ENCODE results near the gene RTN4R. TPM values are rescaled to one million over a fixed set of nuclear protein-coding genes. Genes with fewer than 3 reads are reported as not detected.

The RTN4R gene
- total RNA-seq, 2 donors from 2014 or later: 1.4 to 1.5 TPM

- Mint-ChIP-seq H3K27ac (no peak overlapping the region), H3K4me1 (ENCODE audit: low read depth) (peaks cover 28% of the 10 kb centered on the region), H3K27me3 (ENCODE audit: low read depth) (no peaks in the 10 kb centered on the region), H3K4me3 (peak overlapping the region in 1 of 2 donors; percentile 20), H3K9me3 (no peaks in the 10 kb centered on the region), H3K36me3 (ENCODE audit: insufficient read depth in 2 of 2) (no peaks in the 10 kb centered on the region)
- DNase-seq: no peak
- no peak for ATAC-seq (replicated peaks in 1 of 2)
These were observed 28.3 kb downstream of the RTN4R start for GRCh38 chr22:20239676-20240446.

GRCh38 chr22:20238901-20239675 is 29.0 kb downstream of the RTN4R start:
- peak overlapping the region in 1 of 2 donors; percentile 36 for H3K4me3 Mint-ChIP-seq
- ATAC-seq (replicated peaks in 1 of 2): peak; percentile 25 to 35
- no peaks in the 10 kb centered on the region for H3K9me3 Mint-ChIP-seq
- H3K36me3 Mint-ChIP-seq (ENCODE audit: insufficient read depth in 2 of 2): no peaks in the 10 kb centered on the region
- H3K27ac Mint-ChIP-seq: no peak overlapping the region
- no peaks in the 10 kb centered on the region for H3K27me3 Mint-ChIP-seq (ENCODE audit: low read depth)
- peaks cover 21% of the 10 kb centered on the region for H3K4me1 Mint-ChIP-seq (ENCODE audit: low read depth)
- peak; percentile 28 to 40 for DNase-seq

DNA sequence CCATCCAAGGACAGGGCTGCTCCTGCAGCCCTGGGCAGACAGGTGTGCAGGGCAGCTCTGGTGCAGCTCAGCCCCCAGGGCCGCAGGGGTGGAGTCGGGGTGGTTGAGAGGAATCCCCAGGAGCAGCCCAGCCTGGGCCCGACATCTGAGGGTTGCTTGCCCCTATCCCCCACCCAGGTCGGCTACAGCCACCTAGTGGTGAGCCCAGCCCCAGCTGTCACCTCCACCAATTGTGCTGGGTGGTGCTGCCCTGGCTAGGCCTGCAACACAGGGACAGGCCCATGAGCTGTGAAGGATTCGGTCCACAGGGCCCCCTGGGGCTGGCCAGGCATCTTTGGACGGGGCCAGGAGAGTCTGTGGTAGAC is 29.6 kb downstream of the RTN4R start:
- H3K27ac Mint-ChIP-seq: no peak overlapping the region
- H3K4me3 Mint-ChIP-seq: peak overlapping the region in 1 of 2 donors; percentile 36
- H3K27me3 Mint-ChIP-seq (ENCODE audit: low read depth): no peaks in the 10 kb centered on the region
- H3K4me1 Mint-ChIP-seq (ENCODE audit: low read depth): peaks cover 16% of the 10 kb centered on the region
- no peaks in the 10 kb centered on the region for H3K9me3 Mint-ChIP-seq
- DNase-seq (peak; percentile 73 to 75), ATAC-seq (replicated peaks in 1 of 2) (peak; percentile 84)
- no peaks in the 10 kb centered on the region for H3K36me3 Mint-ChIP-seq (ENCODE audit: insufficient read depth in 2 of 2)

DNA sequence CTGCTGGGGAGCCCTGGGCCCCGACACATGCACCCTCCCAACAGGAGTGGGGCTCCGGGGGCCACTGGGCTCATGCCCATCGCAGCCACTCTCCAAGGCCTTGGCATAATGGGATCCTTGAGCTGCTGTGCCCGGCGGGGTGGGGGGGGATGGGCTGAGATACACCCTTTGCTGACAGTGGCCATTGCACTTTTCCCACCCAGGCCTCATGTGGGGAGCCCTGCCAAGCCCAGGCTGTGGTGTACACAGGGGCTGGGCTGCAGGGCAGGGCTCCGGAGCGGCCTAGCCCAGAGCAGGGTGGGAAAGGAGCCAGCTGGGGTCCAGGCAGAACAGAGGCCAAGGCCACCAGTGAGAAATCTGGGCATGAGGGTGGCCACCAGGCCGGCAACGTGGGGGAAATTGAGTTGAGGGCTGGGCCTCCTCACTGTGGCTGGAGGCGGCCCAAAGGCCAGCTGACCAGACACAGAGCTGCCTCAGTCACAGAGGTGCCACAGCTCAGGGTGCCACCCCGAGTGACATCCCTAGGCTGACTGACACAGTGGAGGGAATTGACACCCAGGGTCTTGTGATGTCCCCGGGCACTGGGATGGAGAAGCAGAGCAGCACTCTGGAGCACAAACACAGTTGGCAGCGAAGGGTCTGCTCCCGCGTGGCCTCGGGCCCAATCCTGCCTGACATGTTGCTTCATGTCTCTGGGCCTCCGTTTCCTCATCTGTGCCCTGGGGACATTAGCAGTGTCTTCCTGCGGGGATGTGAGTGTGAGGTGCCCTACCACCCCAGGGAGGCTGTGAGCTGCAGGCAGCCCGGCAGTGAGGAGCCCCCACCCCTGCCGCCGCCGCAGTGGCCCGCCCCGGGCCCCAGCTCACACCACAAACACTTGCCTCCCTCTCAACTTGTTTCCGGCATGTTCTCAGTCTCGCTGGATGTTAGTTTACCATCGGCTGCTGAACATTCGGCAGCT is 30.4 kb downstream of the RTN4R start:
- Mint-ChIP-seq H3K9me3 (no peaks in the 10 kb centered on the region), H3K4me1 (ENCODE audit: low read depth) (peaks cover 8% of the 10 kb centered on the region), H3K4me3 (peak overlapping the region in 1 of 2 donors; percentile 36), H3K36me3 (ENCODE audit: insufficient read depth in 2 of 2) (no peaks in the 10 kb centered on the region), H3K27ac (no peak overlapping the region), H3K27me3 (ENCODE audit: low read depth) (no peaks in the 10 kb centered on the region)
- ATAC-seq (replicated peaks in 1 of 2): peak; percentile 47 to 53
- peak; percentile 18 to 36 for DNase-seq

GRCh38 chr22:20236052-20236717 is 31.9 kb downstream of the RTN4R start:
- H3K4me1 Mint-ChIP-seq (ENCODE audit: low read depth): no peaks in the 10 kb centered on the region
- H3K4me3 Mint-ChIP-seq: no peak overlapping the region
- no peak for ATAC-seq (replicated peaks in 1 of 2)
- H3K27me3 Mint-ChIP-seq (ENCODE audit: low read depth): no peaks in the 10 kb centered on the region
- DNase-seq: no peak
- no peaks in the 10 kb centered on the region for H3K36me3 Mint-ChIP-seq (ENCODE audit: insufficient read depth in 2 of 2)
- no peaks in the 10 kb centered on the region for H3K9me3 Mint-ChIP-seq
- no peak overlapping the region for H3K27ac Mint-ChIP-seq

GRCh38 chr22:20235389-20235991 is 32.6 kb downstream of the RTN4R start:
- Mint-ChIP-seq H3K27ac (no peak overlapping the region), H3K27me3 (ENCODE audit: low read depth) (no peaks in the 10 kb centered on the region), H3K36me3 (ENCODE audit: insufficient read depth in 2 of 2) (no peaks in the 10 kb centered on the region), H3K9me3 (no peaks in the 10 kb centered on the region), H3K4me1 (ENCODE audit: low read depth) (no peaks in the 10 kb centered on the region), H3K4me3 (no peak overlapping the region)
- no peak for DNase-seq
- ATAC-seq (replicated peaks in 1 of 2): no peak

- H3K4me1 Mint-ChIP-seq (ENCODE audit: low read depth): no peaks in the 10 kb centered on the region
- H3K27me3 Mint-ChIP-seq (ENCODE audit: low read depth): no peaks in the 10 kb centered on the region
- no peaks in the 10 kb centered on the region for H3K36me3 Mint-ChIP-seq (ENCODE audit: insufficient read depth in 2 of 2)
- H3K9me3 Mint-ChIP-seq: no peaks in the 10 kb centered on the region
- no peak for DNase-seq
- H3K27ac Mint-ChIP-seq: no peak overlapping the region
- H3K4me3 Mint-ChIP-seq: no peak overlapping the region
- no peak for ATAC-seq (replicated peaks in 1 of 2)
These were observed 33.2 kb downstream of the RTN4R start for GRCh38 chr22:20234760-20235388.

GRCh38 chr22:20234314-20234682 is 33.8 kb downstream of the RTN4R start:
- H3K27ac Mint-ChIP-seq: no peak overlapping the region
- ATAC-seq (replicated peaks in 1 of 2): no peak
- no peaks in the 10 kb centered on the region for H3K36me3 Mint-ChIP-seq (ENCODE audit: insufficient read depth in 2 of 2)
- H3K4me3 Mint-ChIP-seq: no peak overlapping the region
- H3K4me1 Mint-ChIP-seq (ENCODE audit: low read depth): no peaks in the 10 kb centered on the region
- no peaks in the 10 kb centered on the region for H3K9me3 Mint-ChIP-seq
- no peak for DNase-seq
- no peaks in the 10 kb centered on the region for H3K27me3 Mint-ChIP-seq (ENCODE audit: low read depth)

- no peaks in the 10 kb centered on the region for H3K4me1 Mint-ChIP-seq (ENCODE audit: low read depth)
- ATAC-seq (replicated peaks in 1 of 2) (no peak), DNase-seq (no peak)
- H3K36me3 Mint-ChIP-seq (ENCODE audit: insufficient read depth in 2 of 2): no peaks in the 10 kb centered on the region
- H3K27ac Mint-ChIP-seq: no peak overlapping the region
- no peak overlapping the region for H3K4me3 Mint-ChIP-seq
- no peaks in the 10 kb centered on the region for H3K9me3 Mint-ChIP-seq
- no peaks in the 10 kb centered on the region for H3K27me3 Mint-ChIP-seq (ENCODE audit: low read depth)
These were observed 34.5 kb downstream of the RTN4R start for GRCh38 chr22:20233351-20234313.

DNA sequence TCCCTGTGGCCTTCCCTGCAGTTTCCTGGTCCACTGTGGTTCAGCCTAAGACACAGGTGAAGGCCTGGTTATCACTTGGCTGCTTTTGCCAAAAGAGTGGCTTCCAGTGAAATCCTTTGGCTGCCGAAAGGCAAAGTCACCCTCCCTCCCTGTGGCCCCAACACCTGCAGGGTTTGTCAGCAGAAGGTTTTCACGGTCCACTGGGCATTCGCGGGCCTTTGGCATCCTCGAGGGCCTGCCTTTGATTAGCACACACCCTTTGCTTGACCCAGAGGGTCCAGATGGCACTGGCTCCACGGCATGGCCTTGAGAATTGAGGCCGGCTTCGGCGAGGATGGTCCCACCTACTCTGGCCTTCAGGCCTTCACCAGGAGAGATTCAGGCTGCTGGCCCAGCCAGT is 35.3 kb downstream of the RTN4R start:
- H3K36me3 Mint-ChIP-seq (ENCODE audit: insufficient read depth in 2 of 2): no peaks in the 10 kb centered on the region
- DNase-seq: no peak
- H3K4me1 Mint-ChIP-seq (ENCODE audit: low read depth): no peaks in the 10 kb centered on the region
- no peaks in the 10 kb centered on the region for H3K9me3 Mint-ChIP-seq
- no peak overlapping the region for H3K27ac Mint-ChIP-seq
- H3K27me3 Mint-ChIP-seq (ENCODE audit: low read depth): no peaks in the 10 kb centered on the region
- H3K4me3 Mint-ChIP-seq: no peak overlapping the region
- ATAC-seq (replicated peaks in 1 of 2): no peak

DNA sequence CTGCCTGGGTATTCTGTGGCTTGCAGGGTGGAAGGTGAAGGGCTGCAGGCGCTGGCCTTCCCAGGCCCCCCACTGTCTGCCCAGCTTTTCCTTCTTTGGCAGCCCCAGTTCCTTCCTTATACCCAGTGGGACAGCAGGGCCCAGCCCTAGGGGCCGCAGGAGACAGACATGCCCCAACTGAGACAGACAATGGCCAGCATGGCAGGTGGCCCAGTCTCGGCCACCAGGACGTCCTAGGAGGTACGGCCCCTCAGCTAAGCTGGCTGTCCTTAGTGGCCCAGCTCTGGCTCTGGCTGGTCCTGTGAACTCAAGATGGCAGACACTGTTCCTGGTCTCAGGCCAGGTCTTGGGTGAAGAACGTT is 35.9 kb downstream of the RTN4R start:
- Mint-ChIP-seq H3K4me1 (ENCODE audit: low read depth) (no peaks in the 10 kb centered on the region), H3K36me3 (ENCODE audit: insufficient read depth in 2 of 2) (no peaks in the 10 kb centered on the region), H3K4me3 (no peak overlapping the region), H3K27ac (no peak overlapping the region), H3K9me3 (no peaks in the 10 kb centered on the region), H3K27me3 (ENCODE audit: low read depth) (no peaks in the 10 kb centered on the region)
- ATAC-seq (replicated peaks in 1 of 2) (no peak), DNase-seq (no peak)
